SJCRH30 (cell line): ENCODE measurements around the gene HERC4. TPM values are rescaled to one million over a fixed set of nuclear protein-coding genes. Genes with fewer than 3 reads are reported as not detected.
A peak's percentile ranks its signal among the peaks of the same experiment; 100 is the strongest.

ENCODE experiments used
- DNase-seq, 2 experiments: peaks; one replicate each; pipeline ENCODE4 v3.0.0-alpha.2; 2015 to 2020
- H3K27ac ChIP-seq: fragments of 250-450 bp; sonication (Bioruptor Pico); 2 replicates; pipeline ENCODE4 v1.5.1; 2020; ENCODE audit warnings: mild to moderate bottlenecking, moderate library complexity
- H3K27me3 ChIP-seq: fragments of 250-450 bp; sonication (Bioruptor Pico); 2 replicates; pipeline ENCODE4 v1.5.1; 2020; ENCODE audit warnings: mild to moderate bottlenecking, moderate library complexity
- H3K36me3 ChIP-seq: fragments of 250-450 bp; sonication (Bioruptor Pico); 2 replicates; pipeline ENCODE4 v1.5.1; 2020; ENCODE audit warnings: mild to moderate bottlenecking, moderate library complexity
- H3K4me1 ChIP-seq: fragments of 250-450 bp; sonication (Bioruptor Pico); 2 replicates; pipeline ENCODE4 v1.5.1; 2020; ENCODE audit warnings: mild to moderate bottlenecking, moderate library complexity
- H3K4me3 ChIP-seq: fragments of 250-450 bp; sonication (Bioruptor Pico); 2 replicates; pipeline ENCODE4 v1.5.1; 2020; ENCODE audit warnings: mild to moderate bottlenecking, moderate library complexity
- H3K9me3 ChIP-seq: fragments of 250-450 bp; sonication (Bioruptor Pico); replicated peaks from 2 replicates; pipeline ENCODE4 v1.5.1; 2020; ENCODE audit warnings: mild to moderate bottlenecking, moderate library complexity
- total RNA-seq: library from RNA; depleted of rRNA; stranded (reverse); fragments of >200 nt; shearing (Covaris generic); gene quantifications from 2 replicates; pipeline ENCODE4 v1.2.3, GENCODE V29; 2014

The HERC4 gene
- total RNA-seq, 1 experiment from 2014 or later = 19.3 TPM

GRCh38 chr10:67926951-67927350 is 148.1 kb downstream of the HERC4 start:
- no peaks in the 10 kb centered on the region for H3K9me3 ChIP-seq
- peaks cover 7% of the 10 kb centered on the region; the same call in 1 of the 2 replicates for H3K36me3 ChIP-seq
- H3K4me3 ChIP-seq = no peak overlapping the region
- H3K4me1 ChIP-seq = no peaks in the 10 kb centered on the region
- H3K27ac ChIP-seq = no peak overlapping the region
- no peaks in the 10 kb centered on the region for H3K27me3 ChIP-seq
- no peak for DNase-seq

DNA sequence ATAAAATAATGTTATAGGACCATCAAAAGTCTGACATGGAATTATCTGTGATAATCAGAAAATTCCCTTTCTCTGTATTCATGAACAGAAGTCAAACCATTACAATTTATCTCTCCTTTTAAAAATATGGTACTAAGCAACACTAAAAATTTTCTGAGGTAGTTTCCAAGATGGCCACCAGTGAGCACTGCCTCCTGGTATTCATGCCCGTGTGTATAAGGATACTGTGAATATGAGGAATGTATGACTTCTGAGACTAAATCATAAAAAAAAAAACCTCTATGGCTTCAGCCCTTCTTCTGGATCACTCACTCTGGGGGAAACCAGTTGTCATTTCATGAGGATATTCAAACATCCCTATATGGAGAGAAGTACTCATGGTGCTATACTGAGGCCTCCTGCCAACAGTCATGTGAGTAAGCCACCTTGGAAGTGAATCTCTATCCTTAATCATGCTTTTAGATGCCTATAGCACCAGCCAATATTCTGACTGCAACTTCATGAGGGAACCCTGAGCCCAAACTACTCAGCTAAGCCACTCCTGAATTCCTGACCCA is 149.6 kb downstream of the HERC4 start:
- no peaks in the 10 kb centered on the region for H3K9me3 ChIP-seq

GRCh38 chr10:67924136-67924535 is 150.9 kb downstream of the HERC4 start:
- no peaks in the 10 kb centered on the region for H3K27me3 ChIP-seq
- no peak overlapping the region for H3K27ac ChIP-seq
- H3K4me3 ChIP-seq = no peak overlapping the region
- H3K36me3 ChIP-seq = peaks cover 7% of the 10 kb centered on the region; the same call in 1 of the 2 replicates
- H3K9me3 ChIP-seq = no peaks in the 10 kb centered on the region
- no peaks in the 10 kb centered on the region for H3K4me1 ChIP-seq
- DNase-seq = no peak

More for the DNA sequence above, 149.6 kb downstream of the HERC4 start:
- Histone ChIP-seq H3K27me3 (no peaks in the 10 kb centered on the region), H3K36me3 (peaks cover 7% of the 10 kb centered on the region; the same call in 1 of the 2 replicates), H3K4me1 (no peaks in the 10 kb centered on the region), H3K4me3 (no peak overlapping the region), H3K27ac (no peak overlapping the region)
- no peak for DNase-seq

DNA sequence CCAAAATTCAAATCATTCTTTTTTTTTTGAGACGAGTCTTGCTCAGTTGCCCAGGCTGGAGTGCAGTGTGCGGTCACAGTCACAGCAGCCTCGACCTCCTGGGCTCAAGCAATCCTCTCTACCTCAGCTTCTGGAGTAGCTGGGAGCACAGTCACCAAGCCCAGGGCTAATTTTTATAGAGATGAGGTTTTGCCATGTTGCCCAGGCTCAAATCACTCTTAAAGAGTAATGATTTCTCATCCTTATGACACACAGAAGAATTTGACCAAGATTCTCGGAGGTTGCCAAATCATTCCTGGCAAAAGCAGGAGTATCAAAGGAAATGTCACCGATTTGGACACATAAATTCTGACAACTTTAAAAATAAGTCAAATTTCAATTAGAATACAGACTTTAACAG is 151.5 kb downstream of the HERC4 start:
- no peaks in the 10 kb centered on the region for H3K9me3 ChIP-seq
- no peak overlapping the region for H3K27ac ChIP-seq
- peaks cover 7% of the 10 kb centered on the region for H3K36me3 ChIP-seq
- no peak overlapping the region for H3K4me3 ChIP-seq
- no peak for DNase-seq
- H3K4me1 ChIP-seq = no peaks in the 10 kb centered on the region
- H3K27me3 ChIP-seq = no peaks in the 10 kb centered on the region

- Histone ChIP-seq H3K27me3 (no peaks in the 10 kb centered on the region), H3K4me1 (no peaks in the 10 kb centered on the region), H3K9me3 (no peaks in the 10 kb centered on the region), H3K27ac (no peak overlapping the region), H3K4me3 (no peak overlapping the region), H3K36me3 (peaks cover 20% of the 10 kb centered on the region)
- DNase-seq = no peak
Measured at GRCh38 chr10:67921065-67921464, 154.0 kb downstream of the HERC4 start.

GRCh38 chr10:67917679-67918078 is 157.4 kb downstream of the HERC4 start:
- Histone ChIP-seq H3K27ac (no peak overlapping the region), H3K27me3 (no peaks in the 10 kb centered on the region), H3K36me3 (peaks cover 22% of the 10 kb centered on the region)

GRCh38 chr10:67917169-67917568 is 157.9 kb downstream of the HERC4 start:
- no peak overlapping the region for H3K27ac ChIP-seq
- H3K27me3 ChIP-seq = no peaks in the 10 kb centered on the region
- H3K4me1 ChIP-seq = no peaks in the 10 kb centered on the region
- no peak overlapping the region for H3K4me3 ChIP-seq
- no peaks in the 10 kb centered on the region for H3K9me3 ChIP-seq
- peaks cover 26% of the 10 kb centered on the region for H3K36me3 ChIP-seq
- no peak for DNase-seq

More at GRCh38 chr10:67917679-67918078, 157.4 kb downstream of the HERC4 start:
- Histone ChIP-seq H3K4me1 (no peaks in the 10 kb centered on the region), H3K9me3 (no peaks in the 10 kb centered on the region), H3K4me3 (no peak overlapping the region)
- DNase-seq = no peak

DNA sequence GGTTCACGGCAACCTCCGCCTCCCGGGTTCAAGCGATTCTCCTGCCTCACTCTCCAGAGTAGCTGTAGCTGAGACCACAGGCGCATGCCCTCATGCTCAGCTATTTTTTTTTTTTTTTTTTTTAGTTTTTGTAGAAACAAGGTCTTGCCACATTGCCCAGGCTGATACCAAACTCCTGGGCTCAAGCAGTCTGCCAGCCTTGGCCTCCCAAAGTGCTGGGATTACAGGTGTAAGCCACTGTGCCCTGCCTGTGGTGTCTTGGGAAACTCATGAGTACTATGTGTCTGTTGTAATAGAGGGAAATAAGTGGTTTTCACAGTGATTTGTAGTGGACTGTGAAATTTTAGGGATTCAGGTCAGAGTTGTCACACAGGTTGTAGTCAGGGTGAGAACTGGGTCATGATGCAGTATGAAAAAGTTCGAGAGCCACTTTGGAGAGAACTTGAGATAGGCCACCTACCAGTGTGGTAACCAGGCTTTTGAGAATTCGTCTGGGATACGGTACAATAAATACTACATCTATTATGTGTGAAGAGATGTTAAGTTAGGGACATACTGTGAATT is 160.2 kb downstream of the HERC4 start:
- Histone ChIP-seq H3K27me3 (no peaks in the 10 kb centered on the region), H3K9me3 (no peaks in the 10 kb centered on the region), H3K36me3 (peaks cover 26% of the 10 kb centered on the region), H3K4me3 (no peak overlapping the region), H3K27ac (no peak overlapping the region), H3K4me1 (no peaks in the 10 kb centered on the region)
- no peak for DNase-seq

- Histone ChIP-seq H3K4me1 (no peaks in the 10 kb centered on the region), H3K4me3 (no peak overlapping the region), H3K27me3 (no peaks in the 10 kb centered on the region), H3K36me3 (peaks cover 34% of the 10 kb centered on the region), H3K27ac (no peak overlapping the region), H3K9me3 (no peaks in the 10 kb centered on the region)
- DNase-seq = no peak
Measured at GRCh38 chr10:67912331-67912946, 162.6 kb downstream of the HERC4 start.

DNA sequence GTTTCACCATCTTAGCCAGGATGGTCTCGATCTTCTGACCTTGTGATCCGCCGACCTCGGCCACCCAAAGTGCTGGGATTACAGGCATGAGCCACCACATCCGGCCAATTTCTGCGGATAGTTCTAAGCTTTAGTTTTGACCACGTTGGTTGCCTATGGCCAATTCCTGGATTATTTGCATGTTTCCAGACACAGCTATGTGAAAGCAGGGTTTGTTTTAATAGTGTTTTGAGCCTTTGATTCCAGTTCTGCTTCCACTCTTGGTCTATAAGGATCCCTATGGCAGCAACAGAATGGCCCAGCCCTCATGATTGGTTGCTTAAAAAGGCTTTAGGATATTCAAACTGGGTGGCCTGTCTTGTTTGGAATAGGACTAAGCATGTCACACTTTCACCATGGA is 171.5 kb downstream of the HERC4 start:
- no peak overlapping the region for H3K4me3 ChIP-seq
- H3K27me3 ChIP-seq = no peaks in the 10 kb centered on the region
- peak; percentile 5 to 24 for DNase-seq
- H3K36me3 ChIP-seq = peaks cover 36% of the 10 kb centered on the region
- H3K4me1 ChIP-seq = no peaks in the 10 kb centered on the region
- H3K27ac ChIP-seq = no peak overlapping the region
- no peaks in the 10 kb centered on the region for H3K9me3 ChIP-seq

DNA sequence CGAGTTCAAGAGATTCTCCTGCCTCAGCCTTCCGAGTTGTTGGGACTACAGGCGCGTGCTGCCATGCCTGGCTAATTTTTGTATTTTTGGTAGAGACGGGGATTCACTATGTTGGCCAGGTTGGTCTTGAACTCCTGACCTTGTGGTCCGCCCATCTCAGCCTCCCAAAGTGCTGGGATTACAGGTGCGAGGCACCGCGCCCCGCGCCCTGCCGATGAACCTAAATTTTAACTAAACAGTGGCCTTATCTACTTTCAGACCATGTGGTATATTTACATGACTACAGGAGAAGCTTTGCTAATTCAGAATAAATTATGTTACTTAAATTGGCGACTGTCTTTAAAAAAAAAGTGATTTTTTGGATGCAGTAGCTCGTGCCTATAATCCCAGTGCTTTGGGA is 181.4 kb downstream of the HERC4 start:
- Histone ChIP-seq H3K27ac (no peak overlapping the region), H3K9me3 (no peaks in the 10 kb centered on the region), H3K27me3 (no peaks in the 10 kb centered on the region), H3K4me1 (no peaks in the 10 kb centered on the region), H3K4me3 (no peak overlapping the region), H3K36me3 (peaks cover 34% of the 10 kb centered on the region)
- no peak for DNase-seq

DNA sequence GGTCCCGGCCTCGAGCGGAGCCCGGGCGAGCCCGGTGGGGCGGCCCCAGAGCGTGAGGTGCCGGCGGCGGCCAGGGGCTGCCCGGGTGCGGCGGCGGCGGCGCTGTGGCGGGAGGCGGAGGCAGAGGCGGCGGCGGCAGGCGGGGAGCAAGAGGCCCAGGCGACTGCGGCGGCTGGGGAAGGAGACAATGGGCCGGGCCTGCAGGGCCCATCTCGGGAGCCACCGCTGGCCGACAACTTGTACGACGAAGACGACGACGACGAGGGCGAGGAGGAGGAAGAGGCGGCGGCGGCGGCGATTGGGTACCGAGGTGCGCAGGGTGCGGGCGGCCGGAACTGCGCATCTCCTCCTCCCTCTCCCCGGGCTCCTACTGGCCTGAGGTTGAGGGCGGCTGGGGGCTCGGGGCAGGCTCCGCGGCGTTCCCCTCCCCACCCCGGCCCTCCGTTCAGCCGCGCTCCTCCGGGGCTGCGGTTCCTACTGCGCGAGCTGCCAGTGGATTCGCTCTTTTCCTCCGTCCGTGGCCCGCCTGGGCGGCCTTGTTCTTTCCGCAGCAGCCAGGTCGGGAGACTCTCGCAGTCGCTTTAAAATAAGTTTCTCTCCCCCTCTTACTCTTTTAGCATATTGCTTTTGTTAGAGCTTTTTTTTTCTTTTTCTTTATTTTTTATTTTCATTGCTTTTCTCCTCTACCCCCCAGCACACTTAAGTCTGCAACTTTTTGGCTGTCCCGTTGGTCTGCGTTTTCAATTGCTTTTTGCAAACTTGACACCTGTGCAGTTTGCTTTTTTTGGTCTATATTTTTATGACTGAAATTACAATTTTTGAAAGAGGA is 190.0 kb downstream of the HERC4 start:
- H3K27ac ChIP-seq = peak overlapping the region; percentile 32
- no peaks in the 10 kb centered on the region for H3K9me3 ChIP-seq
- peak; percentile 60 to 72 for DNase-seq
- H3K27me3 ChIP-seq = no peaks in the 10 kb centered on the region
- H3K4me3 ChIP-seq = peak overlapping the region; percentile 76
- no peaks in the 10 kb centered on the region for H3K4me1 ChIP-seq
- H3K36me3 ChIP-seq = peaks cover 27% of the 10 kb centered on the region

DNA sequence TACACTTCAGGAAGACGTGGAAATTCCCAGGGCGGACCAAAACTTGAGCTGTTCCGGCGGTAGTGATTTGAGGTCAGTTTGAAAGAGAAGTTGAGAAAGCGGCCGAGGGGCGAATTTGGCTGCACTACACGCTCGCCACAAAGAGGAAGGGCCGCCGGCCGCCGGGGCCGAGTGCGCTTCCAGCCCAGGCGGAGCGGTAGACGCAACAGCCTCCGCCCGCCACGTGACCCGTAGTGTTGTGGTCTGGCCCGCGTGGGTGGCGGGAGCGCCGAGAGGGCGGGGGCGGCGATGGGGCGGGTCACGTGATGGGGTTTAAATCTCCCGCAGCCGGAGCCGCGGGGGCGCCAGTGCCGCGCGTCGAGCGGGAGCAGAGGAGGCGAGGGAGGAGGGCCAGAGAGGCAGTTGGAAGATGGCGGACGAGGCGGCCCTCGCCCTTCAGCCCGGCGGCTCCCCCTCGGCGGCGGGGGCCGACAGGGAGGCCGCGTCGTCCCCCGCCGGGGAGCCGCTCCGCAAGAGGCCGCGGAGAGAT is 190.7 kb downstream of the HERC4 start, which contains the start of gene SIRT1:
Gene SIRT1 (plus strand): TSS at position 344 of the 529 bp plus-strand sequence. CDS start 66 bp downstream, at position 410.
- H3K36me3 ChIP-seq = peaks cover 25% of the 10 kb centered on the region
- DNase-seq = peak; percentile 93
- H3K4me3 ChIP-seq = peak within 1 kb of the TSS; percentile 76
- H3K27me3 ChIP-seq = no peaks in the 10 kb centered on the region
- H3K9me3 ChIP-seq = no peaks in the 10 kb centered on the region
- H3K4me1 ChIP-seq = no peaks in the 10 kb centered on the region
- H3K27ac ChIP-seq = peak within 1 kb of the TSS; percentile 32

DNA sequence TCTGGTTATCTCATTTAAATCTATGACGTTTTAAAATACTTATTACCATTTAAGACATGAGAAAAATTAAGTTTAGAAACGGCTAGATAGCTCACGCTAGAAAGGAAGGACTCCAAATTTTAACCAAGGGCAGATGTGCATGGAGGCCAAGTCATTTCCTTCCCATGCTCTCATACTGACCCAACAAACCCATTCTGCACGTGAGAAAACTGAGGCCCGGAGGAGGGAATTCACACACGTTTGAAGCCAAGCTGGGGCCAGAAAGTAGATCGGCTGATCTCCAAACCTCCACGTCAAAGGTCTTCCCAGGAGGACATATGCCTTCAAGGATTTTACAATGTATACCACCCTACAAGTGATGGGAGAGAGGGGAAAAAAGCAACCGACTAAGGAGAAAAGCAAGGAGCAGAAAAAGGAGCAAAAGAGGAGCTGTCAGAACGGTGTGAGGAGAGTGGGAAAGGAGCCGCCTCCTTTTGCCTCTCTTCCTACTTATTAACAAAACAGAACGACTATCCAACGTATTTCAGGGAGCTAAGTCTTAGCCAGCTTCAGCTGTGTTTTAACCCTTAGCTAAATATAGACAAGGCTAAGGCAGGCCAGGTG is 191.3 kb downstream of the HERC4 start:
- H3K27ac ChIP-seq = peak overlapping the region; percentile 32; the same call in 1 of the 2 replicates

More for the DNA sequence above, 191.3 kb downstream of the HERC4 start:
- Histone ChIP-seq H3K27me3 (no peaks in the 10 kb centered on the region), H3K36me3 (peaks cover 19% of the 10 kb centered on the region), H3K4me3 (peak overlapping the region; percentile 76), H3K9me3 (no peaks in the 10 kb centered on the region), H3K4me1 (no peaks in the 10 kb centered on the region)
- no peak for DNase-seq
